GM12873 (cell line): ENCODE results near the gene PHLDB3.

Experiments used
- TF ChIP-seq, protein P1 (sequence below): IDR thresholded peaks from 2 replicates; pipeline ENCODE4 v1.5.1; 2012; ENCODE audit warnings: low read depth, mild to moderate bottlenecking, moderate library complexity, low read length, control low read depth; ENCODE audit not compliant: insufficient read depth; ENCODE audit errors: missing control alignments

The PHLDB3 gene

DNA sequence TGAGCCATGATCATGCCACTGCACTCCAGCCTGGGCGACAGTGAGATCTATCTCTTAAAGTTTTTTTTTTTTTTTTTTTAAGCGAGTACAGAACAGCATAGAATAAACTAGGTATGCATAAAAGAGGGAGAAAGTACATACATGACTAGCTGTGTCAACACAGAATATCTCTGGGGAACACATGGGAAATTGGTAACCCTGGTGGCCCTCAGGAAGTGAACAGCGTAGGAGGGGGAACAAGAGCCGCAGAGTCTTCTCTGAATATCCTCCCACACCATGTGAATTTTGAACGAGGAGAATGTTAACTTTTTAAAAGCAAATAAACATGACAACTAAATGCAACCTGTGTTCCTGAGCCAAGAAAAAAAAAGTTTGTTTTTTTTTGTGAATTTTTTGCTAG is 15.2 kb downstream of the PHLDB3 start:
- TF ChIP-seq, protein P1, sequence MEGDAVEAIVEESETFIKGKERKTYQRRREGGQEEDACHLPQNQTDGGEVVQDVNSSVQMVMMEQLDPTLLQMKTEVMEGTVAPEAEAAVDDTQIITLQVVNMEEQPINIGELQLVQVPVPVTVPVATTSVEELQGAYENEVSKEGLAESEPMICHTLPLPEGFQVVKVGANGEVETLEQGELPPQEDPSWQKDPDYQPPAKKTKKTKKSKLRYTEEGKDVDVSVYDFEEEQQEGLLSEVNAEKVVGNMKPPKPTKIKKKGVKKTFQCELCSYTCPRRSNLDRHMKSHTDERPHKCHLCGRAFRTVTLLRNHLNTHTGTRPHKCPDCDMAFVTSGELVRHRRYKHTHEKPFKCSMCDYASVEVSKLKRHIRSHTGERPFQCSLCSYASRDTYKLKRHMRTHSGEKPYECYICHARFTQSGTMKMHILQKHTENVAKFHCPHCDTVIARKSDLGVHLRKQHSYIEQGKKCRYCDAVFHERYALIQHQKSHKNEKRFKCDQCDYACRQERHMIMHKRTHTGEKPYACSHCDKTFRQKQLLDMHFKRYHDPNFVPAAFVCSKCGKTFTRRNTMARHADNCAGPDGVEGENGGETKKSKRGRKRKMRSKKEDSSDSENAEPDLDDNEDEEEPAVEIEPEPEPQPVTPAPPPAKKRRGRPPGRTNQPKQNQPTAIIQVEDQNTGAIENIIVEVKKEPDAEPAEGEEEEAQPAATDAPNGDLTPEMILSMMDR: no peak

DNA sequence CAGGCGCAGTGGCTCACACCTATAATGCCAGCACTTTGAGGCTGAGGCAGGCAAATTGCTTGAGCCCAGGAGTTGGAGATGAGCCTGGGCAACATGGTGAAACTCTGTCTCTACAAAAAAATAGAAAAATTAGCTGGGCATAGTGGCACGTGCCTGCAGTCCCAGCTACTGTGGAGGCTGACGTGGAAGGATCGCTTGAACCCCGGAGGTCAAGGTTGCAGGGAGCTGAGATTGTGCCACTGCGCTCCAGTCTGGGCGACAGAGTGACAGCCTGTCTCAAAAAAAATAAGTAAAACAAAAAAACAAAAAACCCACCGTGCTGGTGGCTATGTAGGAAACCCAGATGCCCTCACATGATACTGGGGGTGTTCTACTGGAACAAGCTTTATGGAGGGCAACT is 16.4 kb downstream of the PHLDB3 start:
- TF ChIP-seq, protein P1: no peak

DNA sequence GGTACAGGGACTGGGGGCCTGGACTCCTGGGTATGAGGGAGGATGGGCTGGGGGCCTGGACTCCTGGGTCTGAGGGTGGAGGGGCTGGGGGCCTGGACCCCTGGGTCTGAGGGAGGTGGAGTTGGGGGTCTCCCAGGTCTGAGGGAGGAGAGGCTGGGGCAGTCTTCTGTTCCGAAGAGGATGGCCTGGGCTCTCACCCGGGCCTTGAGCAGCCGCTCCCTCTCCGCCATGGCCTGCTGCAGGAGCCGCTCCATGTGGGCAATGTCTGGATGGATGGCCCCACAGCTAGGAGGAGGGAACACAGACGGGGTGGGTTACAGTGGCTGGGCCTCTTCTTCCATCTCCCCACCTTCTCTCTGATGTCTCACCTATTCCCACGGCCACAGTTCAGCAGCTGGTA is 18.1 kb downstream of the PHLDB3 start:
- TF ChIP-seq, protein P1: no peak

DNA sequence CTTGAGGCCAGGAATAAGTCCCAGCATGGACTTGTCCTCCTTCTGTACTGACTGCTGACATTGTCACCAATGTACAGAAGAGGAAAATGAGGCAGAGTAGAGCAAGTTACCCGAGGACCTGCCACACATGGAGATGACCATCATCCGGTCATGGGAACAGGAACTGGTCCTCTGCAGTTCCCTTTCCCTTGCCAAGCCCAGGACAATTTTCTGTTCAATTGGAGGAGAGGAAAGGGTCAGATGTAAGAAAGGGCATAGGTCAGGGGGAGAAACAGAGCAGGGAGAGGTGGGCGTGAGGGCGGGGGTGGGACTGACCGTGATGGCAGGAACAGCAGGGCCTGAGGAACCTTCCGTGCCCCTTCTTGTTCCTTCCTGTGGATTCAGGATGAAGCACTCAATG is 18.6 kb downstream of the PHLDB3 start:
- TF ChIP-seq, protein P1: no peak

DNA sequence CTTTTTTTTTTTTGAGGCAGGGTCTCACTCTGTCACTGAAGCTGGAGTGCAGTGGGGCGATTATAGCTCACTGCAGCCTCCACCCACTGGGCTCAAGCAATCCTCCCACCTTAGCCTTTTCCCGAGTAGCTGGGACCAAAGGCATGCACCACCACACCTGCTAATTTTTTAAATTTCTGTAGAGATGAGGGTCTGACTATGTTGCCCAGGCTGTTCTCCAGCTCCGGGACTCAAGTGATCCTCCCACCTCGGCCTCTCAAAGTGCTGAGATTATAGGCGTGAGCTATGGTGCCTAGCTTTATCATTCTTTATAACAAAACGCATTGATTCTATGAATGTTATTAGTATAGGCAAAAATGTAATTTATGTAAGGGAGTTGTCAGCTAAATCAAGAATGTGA is 21.3 kb downstream of the PHLDB3 start:
- TF ChIP-seq, protein P1: no peak

DNA sequence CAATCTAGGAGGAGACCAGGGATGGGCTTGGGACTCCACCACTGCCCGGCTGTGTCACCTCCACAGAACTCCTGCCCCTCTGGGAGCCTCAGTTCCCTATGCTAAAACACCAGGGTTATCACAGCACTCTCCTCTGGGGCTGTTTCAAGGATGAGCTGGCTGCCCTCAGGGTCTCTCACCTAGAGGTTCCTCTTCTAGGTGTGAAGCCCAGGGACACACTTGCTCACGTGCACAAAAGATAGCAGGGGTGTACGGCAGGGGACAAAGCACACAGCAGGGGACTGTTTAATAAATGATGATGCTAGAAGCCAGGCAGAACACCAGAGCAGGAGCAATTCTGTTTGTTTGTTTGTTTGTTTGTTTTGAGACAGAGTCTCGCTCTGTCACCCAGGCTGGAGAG is 22.4 kb downstream of the PHLDB3 start:
- TF ChIP-seq, protein P1: no peak

DNA sequence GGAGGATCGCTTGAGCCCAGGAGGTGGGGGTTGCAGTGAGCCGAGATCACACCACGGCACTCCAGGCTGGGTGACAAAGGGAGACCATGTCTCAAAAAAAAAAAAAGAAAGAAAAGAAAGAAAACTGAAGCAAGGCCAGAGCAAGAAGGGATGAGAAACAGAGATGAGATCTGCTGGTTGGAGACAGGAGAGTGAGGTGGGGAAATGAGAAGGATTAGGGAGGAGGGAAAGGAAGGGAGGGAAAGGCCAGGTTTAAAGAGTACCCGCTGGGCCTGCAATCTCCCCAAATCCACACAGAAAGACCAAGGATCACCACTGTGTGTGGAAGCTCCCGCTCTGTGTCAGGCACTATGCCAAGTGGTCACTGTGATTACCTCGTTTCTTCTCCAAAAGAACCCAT is 22.8 kb downstream of the PHLDB3 start:
- TF ChIP-seq, protein P1: no peak
